NCI-H69 (cell line): ENCODE results near the gene MUC22.
"Not testable (repeated sequence)": the region's sequence is repeated elsewhere in the genome, so short reads cannot be mapped to it uniquely, and the experiment has no call there.

Source experiments
- DNase-seq: peaks from one replicate; lab custom pipeline; 2025; lab: John Stamatoyannopoulos, UW

Gene MUC22

GRCh38 chr6:30998785-30999184 lies 11.5 kb upstream of the MUC22 start:
- no peak for DNase-seq

DNA sequence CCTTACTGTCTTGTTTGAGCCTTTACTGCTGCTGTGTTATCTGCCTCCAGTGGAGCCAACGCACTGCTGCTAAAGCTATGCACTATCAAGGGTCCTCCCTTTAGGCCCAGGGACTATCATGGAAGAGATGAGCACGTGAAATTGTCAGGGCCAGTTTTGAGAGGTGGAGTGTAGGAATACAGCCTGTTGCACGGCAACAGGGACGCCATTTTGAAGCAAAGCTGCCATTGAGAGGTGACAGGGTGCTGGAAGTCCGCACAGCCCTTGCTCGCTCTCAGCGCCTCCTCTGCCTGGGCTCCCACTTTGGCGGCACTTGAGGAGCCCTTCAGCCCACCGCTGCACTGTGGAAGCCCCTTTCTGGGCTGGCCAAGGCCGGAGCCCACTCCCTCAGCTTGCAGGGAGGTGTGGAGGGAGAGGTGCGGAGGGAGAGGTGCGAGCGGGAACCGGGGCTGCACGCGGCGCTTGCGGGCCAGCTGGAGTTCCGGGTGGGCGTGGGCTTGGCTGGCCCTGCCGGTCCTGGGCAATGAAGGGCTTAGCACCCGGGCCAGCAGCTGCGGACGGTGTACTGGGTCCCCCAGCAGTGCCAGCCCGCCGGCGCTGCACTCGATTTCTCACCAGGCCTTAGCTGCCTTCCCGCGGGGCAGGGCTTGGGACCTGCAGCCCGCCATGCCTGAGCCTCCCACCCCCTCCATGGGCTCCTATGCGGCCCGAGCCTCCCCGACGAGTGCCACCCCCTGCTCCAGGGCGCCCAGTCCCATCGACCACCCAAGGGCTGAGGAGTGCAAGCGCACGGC lies 10.0 kb upstream of the MUC22 start:
- DNase-seq, result peak; percentile 8

DNA sequence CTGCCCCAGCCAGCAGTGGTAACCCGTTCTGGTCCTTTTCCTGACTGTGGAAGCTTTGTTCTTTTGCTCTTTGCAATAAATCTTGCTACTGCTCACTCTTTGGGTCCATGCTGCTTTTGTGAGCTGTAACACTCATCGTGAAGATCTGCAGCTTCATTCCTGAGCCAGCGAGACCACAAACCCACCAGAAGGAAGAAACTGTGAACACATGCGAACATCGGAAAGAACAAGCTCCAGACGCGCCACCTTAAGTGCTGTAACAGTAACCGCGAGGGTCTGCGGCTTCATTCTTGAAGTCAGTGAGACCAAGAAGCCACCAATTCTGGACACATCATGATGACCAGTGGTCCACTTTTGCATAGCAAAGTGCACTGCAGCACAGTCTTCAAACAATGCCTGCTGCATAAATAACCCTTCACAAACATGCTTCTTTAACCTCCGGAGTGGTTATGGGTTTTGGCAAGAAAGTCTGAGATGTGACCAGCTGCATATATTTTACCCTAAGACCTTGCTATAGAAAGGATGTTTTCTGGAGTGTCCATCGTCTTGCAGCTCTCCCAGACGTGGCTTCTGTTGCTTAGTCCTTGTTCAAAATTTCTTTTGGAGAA lies 8.9 kb upstream of the MUC22 start:
- DNase-seq, result no peak

- no peak for DNase-seq
Measured at GRCh38 chr6:31002471-31002870, 7.8 kb upstream of the MUC22 start.

DNA sequence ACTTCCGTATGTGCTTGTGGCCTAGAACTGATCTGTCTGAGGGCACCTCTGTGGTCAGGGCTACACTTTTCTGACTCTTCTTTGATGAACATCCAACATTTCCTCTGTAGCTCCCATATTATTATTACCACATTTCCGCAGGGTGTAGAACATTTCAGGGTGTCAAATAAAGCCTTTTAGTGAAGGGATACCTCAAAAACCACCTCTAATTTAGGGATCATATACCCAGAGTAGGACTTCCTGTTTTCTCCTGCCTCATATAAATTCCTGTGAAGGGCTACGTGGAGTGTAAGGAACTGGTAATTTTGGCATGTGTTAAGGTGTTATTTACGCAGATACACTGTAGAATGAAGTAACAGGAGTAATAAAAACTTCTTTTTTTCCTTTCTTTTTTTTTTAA lies 5.5 kb upstream of the MUC22 start:
- no peak for DNase-seq

- DNase-seq, result no peak
Measured at GRCh38 chr6:31005249-31006020, 4.8 kb upstream of the MUC22 start.

DNA sequence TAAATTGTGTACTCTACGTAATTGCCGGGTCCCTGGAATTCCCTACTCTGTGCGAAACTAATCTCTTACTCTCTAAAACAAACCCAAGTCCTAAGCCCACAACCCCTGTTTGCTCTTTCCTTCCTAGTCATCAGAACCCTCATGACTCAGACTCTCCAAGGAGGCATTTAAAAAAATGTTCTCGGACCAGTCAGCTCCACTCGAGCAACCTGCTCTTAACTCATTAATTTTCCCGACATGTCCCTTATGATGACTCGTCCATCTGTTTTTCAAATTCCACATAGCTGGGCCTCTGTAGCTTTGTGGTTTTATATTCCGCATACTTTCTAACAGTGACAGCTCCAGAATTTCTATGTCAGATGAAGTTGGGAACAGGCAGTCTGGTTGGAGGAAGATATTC lies 2.6 kb upstream of the MUC22 start:
- DNase-seq, result no peak

GRCh38 chr6:31008165-31008564 lies 2.1 kb upstream of the MUC22 start:
- no peak for DNase-seq

DNA sequence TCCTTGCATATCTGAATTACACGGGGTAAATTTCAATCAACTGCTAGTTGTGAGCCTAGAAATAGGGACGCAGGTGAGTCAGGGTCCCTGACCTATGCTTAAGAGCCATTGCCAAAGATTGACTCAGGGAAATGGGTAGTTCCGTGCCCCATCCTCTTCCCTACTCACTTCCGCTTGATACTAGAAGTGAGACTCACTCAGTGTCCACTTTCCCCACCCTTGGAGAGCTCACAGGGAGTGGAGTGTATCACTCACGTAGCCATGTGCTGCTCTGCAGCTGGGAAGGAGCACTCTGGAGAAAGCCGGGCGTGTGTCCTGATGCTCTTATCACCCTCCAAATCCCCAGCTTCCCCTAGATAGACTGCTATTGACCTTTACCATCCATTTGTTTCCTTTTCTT lies 543 bp upstream of the MUC22 start:
- DNase-seq, result no peak

DNA sequence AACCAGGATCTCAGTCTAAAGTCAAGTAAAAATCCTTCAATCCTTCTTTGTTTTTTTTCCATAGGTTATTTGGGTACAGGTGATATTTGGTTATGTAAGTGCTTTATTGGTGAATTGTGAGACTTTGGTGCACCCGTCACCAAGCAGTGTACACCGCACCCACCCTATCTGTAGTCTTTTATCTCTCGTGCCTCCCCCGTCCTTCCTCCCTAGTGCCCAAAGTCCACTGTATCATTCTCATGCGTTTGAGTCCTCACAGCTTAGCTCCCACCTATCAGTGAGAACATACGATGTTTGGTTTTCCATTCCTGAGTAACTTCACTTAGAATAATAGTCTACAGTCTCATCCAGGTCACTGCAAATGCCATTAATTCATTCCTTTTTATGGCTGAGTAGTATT lies 879 bp downstream of the MUC22 start:
- no peak for DNase-seq

- no peak for DNase-seq
Measured at GRCh38 chr6:31016659-31017299, 6.5 kb downstream of the MUC22 start.

- DNase-seq, result not testable (repeated sequence)
Measured at GRCh38 chr6:31017436-31017835, 7.2 kb downstream of the MUC22 start.

- no peak for DNase-seq
Measured at GRCh38 chr6:31020057-31020456, 9.8 kb downstream of the MUC22 start.

DNA sequence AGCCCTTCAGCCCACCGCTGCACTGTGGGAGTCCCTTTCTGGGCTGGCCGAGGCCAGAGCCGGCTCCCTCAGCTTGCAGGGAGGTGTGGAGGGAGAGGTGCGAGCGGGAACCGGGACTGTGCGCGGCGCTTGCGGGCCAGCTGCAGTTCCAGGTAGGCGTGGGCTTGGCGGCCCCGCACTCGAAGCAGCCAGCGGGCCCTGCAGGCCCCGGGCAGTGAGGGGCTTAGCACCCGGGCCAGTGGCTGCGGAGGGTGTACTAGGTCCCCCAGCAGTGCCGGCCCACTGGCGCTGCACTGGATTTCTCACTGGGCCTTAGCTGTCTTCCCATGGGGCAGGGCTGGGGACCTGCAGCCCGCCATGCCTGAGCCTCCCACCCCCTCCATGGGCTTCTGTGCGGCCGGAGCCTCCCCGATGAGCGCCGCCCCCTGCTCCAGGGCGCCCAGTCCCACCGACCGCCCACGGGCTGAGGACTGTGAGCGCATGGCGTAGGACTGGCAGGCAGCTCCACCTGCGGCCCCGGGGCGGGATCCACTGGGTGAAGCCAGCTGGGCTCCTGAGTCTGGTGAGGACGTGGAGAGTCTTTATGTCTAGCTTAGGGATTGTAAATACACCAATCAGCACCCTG lies 10.5 kb downstream of the MUC22 start:
- DNase-seq, result peak; percentile 8

DNA sequence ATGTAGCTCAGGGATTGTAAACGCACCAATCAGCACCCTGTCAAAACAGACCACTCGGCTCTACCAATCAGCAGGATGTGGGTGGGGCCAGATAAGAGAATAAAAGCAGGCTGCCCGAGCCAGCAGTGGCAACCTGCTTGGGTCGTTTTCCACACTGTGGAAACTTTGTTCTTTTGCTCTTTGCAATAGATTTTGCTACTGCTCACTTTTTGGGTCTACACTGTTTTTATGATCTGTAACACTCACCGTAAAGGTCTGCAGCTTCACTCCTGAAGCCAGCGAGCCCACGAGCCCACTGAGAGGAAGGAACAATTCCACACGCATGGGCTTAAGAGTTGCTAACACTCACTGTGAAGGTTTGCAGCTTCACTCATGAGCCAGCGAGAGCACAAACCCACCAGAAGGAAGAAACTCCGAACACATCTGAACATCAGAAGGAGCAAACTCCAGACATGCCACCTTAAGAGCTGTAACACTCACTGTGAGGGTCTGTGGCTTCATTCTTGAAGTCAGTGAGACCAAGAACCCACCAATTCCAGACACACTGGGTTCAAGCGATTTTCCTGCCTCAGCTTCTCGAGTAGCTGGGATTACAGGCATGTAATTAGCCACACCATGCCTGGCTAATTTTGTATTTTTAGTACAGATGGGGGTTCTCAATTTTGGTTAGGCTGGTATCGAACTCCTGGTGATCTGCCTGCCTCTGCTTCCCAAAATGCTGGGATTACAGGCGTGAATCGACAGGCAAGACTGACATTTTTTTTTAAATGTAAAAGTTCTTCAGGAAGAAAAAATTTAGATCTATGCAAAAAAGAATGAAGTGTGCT lies 11.6 kb downstream of the MUC22 start:
- not testable (repeated sequence) for DNase-seq

DNA sequence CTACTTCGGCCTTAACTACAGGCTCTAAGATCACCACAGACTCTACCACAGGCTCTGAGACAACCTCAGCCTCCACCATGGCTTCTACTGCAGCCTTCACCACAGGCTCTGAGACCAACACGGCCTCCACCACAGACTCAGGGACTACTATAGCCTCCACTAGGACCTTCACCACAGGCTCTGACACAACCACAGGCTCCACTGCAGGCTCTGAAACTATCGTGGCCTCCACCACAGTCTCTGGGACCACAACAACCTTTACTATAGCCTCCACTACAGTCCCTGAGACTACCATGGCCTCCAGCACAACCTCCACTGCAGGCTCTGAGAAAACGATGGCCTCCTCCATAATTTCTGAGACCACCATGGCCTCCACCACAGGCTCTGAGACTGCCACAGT lies 15.3 kb downstream of the MUC22 start:
- no peak for DNase-seq

DNA sequence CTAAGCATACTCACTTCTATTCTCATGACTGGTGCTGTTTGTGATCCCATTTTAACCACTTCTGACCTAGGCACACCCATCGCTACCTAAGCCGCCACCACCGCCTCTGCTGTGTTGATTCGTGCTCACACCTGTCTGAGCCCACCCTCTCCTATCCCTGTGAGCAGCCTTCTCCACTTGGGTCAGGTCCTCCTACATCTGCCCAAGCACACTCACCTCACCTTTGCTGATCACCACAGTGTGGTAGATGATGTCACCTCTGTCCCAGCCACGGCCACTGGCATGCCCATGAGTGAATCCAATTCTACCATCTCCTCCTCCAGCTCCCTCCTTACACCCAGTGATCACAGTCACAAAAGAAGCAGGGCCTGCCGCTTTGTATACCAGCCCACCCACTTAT lies 20.8 kb downstream of the MUC22 start:
- no peak for DNase-seq

DNA sequence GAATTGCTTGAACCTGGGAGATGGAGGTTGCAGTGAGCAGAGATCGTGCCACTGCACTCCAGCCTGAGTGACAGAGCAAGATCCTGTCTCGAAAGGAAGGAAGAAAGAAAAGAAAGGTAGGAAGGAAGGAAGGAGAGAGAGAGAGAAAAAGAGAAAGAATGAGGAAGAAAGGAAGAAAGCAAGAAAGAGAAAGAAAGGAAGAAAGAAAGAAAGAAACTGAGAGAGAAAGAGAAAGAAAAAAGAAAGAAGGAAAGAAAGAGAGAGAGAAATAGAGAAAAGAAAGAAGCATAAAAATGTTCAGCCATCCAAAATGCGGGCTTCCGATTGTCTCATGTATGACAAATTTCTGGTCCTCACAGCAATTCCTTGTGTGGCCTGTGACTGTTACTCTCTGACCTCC lies 22.8 kb downstream of the MUC22 start:
- DNase-seq, result no peak

- no peak for DNase-seq
Measured at GRCh38 chr6:31035862-31036497, 25.7 kb downstream of the MUC22 start.

- peak; percentile 7 for DNase-seq
Measured at GRCh38 chr6:31037169-31037568, 26.9 kb downstream of the MUC22 start.

DNA sequence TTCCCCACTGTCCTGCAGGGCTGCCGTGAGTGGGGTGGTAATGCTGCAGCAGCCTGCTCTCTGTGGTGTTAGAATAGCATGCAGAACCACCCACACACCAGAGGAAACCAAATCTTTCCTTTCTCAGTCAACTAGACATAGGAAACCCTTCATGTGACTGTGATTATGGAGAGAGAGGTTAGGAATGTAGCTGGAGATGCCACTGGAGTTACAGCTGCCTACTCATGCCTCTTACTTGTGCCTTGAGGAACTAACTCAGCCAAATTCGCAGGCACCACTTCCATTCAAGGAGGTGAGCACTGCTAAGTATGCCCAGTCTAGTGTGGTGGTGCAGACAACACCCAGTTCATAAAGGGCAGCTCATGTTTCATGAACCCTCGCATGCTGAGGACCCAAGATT lies 27.4 kb downstream of the MUC22 start:
- DNase-seq, result no peak
